Stimulated activated CD4-positive, alpha-beta T cell treated with anti-CD3 and anti-CD28 coated beads, Interleukin-12 subunit alpha, Interleukin-12 subunit beta, amount 100 ng/mL, for 48 hours (primary cell): ENCODE data around the gene PPP2R2B.

ENCODE experiments used
- DNase-seq, 3 donors: peaks; one replicate each; pipeline ENCODE4 v3.0.0-alpha.2; 2020; ENCODE audit warnings: low read depth in 2 of 3, low spot score in 1 of 3

The PPP2R2B gene

GRCh38 chr5:146704949-146705665 lies 173.4 kb downstream of the PPP2R2B start:
- DNase-seq, result no peak

GRCh38 chr5:146703899-146704298 lies 174.7 kb downstream of the PPP2R2B start:
- no peak for DNase-seq

GRCh38 chr5:146703499-146703898 lies 175.1 kb downstream of the PPP2R2B start:
- no peak for DNase-seq

DNA sequence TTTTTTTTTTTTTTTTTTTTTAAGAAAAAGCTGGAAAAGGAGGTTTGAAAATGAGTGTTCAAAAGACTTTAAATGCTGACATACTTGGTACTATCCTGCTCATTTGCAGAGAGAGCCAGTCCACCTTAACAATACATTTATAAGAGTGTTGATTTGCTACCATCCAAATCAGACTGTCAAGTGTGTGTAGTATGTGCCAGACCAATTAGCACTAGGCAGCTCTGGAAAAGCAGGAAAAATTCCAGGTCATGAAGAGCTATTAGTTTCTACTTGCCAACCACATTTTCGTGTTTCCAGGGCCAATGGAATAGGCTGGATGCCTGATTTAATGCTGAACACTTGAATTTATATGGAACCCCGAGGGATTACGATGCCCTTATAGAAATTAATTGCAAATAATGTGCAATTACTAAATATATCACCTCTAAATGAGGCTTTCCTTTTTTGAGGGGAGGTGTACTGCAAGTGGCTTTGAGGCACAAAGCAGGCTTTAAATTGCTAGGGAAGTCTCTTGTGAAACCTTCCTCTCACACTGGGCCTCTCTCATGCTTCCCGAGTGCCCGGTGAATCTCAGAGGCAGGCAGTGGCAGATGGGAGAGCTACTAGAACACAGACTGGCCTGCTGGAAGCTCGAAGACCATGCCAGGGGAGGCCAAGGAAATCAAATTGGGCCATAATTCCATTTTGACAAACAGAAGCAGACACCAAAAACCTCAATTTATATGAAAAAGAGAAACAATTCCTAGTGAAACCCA lies 178.7 kb downstream of the PPP2R2B start:
- no peak for DNase-seq

- no peak for DNase-seq
These were observed 179.4 kb downstream of the PPP2R2B start for GRCh38 chr5:146699138-146699537.

GRCh38 chr5:146698651-146699050 lies 179.9 kb downstream of the PPP2R2B start:
- no peak for DNase-seq

GRCh38 chr5:146697211-146697610 lies 181.3 kb downstream of the PPP2R2B start:
- DNase-seq, result no peak

- no peak for DNase-seq
These were observed 182.9 kb downstream of the PPP2R2B start for GRCh38 chr5:146695646-146696045.

DNA sequence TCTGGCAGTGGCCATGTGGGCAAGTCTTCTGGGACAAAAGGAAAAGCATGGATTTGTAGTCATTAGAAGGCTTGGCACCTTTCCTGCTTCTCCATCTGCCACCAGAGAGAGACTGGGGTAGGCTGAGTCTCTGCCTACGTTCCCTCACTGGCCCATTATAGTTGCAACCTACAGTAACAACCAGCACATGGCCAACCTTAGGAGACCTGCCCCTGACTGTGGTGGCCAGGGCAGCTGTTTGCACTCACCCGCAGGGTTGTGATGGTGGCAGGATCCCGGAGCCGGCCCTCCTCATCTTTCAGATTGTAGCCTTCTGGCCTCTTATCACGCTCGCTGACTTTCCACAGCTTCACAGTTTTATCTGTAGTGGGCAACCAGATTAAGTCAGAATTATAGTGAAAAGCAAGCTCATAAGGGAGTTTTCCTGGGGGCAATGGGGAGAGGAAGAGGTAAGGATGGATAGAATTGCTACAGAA lies 187.6 kb downstream of the PPP2R2B start:
- no peak for DNase-seq

GRCh38 chr5:146687630-146688029 lies 190.9 kb downstream of the PPP2R2B start:
- DNase-seq, result no peak

- DNase-seq, result no peak
These were observed 194.7 kb downstream of the PPP2R2B start for GRCh38 chr5:146683861-146684260.

- no peak for DNase-seq
These were observed 195.5 kb downstream of the PPP2R2B start for GRCh38 chr5:146682899-146683532.

GRCh38 chr5:146681585-146682105 lies 196.9 kb downstream of the PPP2R2B start:
- no peak for DNase-seq

- no peak for DNase-seq
These were observed 197.5 kb downstream of the PPP2R2B start for GRCh38 chr5:146680846-146681584.

DNA sequence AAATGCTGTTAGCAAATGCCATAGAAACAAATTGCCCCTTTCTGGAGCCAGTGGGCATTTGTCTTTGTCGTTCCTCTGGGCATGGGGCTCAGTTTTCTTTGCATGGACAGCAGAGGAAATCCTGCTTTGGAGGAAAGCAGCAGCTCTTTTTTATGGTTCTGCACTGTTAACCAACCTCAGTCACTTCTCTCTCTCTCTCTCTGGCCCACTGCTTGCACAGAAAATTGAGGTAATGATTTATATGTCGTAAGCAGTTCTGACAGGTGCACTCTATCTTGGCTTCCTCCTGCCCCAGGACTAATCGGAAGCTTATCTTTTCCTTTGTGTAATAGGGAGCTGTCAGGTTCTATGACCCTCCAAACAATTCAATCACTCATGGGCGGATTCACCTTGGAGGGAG lies 202.9 kb downstream of the PPP2R2B start:
- no peak for DNase-seq

GRCh38 chr5:146672866-146673265 lies 205.7 kb downstream of the PPP2R2B start:
- DNase-seq, result no peak

DNA sequence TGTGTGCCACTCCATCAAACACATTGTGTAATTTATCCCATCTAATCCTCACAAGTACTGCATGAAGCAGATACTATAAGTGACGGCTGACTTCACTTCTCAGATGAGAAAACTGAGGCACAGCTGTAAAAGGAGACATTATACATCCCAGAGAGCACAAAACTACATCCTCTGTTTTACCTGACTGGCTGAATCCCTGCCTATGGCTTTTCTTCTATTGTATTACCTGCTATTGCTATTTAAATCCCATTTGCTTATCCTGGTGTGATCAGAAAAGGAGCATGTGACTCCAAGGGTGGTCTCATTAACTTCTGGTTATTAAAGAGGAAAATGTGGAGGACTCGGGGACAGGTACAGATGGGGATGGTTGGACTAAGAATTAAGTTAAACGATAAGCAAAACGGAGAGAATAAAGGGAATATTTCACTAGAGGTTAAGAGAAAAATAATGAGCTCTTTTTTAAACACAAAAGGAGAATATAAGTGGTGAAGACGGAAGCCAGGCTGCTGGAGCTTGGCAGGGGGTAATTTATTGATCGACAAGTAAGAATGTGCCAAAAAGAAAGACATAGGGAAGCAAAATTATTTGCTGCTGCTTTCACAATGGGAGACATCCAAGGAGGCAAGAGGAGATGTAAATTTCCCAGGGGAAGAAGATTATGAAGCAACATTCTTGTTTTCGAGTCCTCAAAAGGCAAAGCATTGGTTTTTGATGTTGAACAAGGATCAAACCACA lies 206.8 kb downstream of the PPP2R2B start:
- DNase-seq, result no peak

DNA sequence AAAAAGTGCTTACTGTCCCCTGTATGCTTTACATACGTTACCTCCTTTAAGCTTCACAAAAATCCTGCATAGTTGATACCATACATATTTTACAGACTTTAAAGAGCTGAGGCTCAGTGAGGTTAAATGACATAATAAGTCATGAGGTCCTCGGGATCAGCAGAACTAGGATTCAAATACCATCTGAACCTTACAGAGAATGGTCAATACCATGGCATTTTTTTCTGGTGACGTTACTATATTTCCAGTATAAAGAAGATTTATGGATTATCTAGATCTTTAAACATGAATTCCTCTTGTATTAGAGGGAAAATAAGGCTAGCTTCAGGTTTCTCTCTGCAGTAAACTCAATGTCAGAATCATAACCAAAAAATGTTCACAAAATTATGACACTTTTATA lies 208.9 kb downstream of the PPP2R2B start:
- DNase-seq, result no peak

DNA sequence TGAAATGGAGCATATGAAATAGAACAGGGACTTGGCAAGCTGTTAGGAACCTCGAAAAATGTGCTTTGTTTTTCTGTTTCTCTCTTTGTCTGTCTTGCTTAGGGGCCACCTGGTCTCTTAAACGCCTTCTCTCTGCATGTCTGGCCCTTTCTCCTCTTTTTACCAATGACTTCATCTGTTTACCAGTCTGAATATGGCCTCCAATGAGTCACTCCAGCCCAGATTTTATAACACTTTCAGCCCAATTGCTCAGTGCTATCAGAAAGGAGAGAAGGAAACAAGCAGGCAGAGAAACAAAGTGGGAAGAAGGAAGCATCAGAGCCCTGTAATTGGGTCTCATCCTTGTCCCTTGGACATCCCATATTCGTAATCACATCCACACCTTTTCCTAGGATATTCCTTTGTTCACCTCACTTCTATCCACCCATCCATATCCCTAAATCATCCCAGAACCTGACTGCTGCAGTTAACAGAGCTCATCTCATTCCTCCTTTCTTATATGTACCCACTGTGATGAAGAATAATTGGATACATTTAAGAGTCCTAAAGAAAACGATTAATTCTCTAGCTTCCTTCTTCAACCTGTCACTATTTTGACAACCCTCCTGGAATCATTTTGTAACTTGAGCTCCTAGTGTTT lies 210.8 kb downstream of the PPP2R2B start:
- DNase-seq, result no peak

DNA sequence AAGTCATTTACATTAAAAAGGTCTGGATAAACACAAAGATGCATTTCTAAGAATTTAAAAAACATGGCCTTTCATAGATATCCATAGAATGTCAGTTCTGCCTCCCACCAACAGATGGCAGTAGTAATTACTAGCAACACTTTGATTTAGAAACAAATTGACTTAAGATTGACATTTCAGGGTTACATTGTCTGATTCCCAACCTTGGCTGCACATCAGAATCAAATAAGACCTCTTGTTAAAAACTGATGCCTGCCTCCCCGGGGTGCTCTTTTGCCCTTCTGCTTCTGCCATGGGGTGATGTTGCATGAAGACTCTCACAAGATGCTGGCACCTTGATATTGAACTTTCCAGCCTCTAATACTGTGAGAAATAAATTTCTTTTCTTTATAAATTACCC lies 216.3 kb downstream of the PPP2R2B start:
- peak in 1 of 3 donors; percentile 31 for DNase-seq
